Medulla oblongata (tissue), 1 donor: Measurements from ENCODE around the gene HMGCL.

Experiments
- DNase-seq: peaks from one replicate; pipeline ENCODE4 v3.0.0-alpha.2; 2015; ENCODE audit errors: extremely low spot score

The HMGCL gene

DNA sequence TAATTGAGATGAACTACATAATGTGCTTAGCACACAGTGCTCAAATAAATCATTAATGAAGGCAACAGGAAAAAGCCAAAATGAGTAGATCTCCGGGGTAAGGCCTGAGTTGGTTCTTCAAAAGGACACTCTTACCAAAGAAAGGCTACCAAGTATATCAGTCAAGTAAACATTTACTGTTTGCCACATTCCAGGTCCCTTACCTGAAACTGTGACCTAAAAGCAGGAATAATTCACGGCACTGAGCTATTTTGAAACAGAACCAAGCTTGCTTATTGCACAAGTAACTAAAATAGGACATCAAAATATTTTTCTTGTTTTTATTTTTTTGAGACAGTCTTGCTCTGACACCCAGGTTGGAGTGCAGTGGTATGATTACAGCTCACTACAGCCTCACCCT is 49.0 kb downstream of the HMGCL start:
- DNase-seq: no peak

DNA sequence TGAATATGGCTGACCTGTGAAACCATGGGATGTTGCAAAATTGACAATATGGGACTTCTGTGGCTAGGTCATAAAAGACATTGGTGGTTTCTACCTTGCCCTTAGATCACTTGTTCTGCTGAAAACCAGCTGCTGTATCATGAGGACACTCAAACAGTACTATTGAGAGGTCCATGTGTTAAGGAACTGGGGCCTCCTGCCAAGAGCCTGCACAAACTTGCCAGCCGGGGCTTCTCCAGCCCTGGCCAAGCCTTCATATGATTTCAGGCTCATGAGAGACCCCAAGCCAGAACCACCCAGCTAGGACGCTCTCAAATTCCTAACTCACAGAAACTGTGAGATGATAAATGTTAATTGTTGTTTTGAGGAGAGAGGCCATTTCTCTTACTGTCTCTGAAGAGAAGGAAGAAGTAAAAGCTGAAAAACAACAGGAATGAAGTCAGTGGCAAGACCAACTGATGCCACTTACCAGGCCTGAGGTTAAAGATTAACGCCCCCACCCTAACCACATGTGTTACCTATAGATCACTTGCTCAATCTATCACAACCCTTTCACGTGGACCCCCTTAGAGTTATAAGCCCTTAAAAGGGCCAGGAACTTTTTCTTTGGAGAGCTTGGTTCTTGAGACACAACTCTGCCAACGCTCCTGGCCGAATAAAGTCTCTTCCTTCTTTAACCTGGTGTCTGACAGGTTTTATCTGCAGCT is 50.9 kb downstream of the HMGCL start:
- no peak for DNase-seq

DNA sequence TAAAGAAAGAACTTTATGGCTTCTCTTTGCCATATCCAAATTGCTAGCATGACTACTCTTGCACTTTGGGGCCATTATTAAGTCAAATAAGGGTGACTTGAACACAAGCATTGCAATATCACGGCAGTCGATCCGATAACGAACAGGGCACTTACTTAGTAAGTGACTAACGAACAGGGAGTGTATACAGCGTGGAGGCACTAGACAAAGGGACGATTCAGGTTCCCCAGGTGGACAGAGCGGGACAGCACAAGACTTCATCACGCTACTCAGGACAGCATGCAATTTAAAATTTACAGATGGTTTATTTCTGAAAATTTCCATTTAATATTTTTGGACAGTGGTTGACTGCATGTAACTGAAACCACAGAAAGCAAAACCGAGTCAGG is 52.4 kb downstream of the HMGCL start:
- no peak for DNase-seq

DNA sequence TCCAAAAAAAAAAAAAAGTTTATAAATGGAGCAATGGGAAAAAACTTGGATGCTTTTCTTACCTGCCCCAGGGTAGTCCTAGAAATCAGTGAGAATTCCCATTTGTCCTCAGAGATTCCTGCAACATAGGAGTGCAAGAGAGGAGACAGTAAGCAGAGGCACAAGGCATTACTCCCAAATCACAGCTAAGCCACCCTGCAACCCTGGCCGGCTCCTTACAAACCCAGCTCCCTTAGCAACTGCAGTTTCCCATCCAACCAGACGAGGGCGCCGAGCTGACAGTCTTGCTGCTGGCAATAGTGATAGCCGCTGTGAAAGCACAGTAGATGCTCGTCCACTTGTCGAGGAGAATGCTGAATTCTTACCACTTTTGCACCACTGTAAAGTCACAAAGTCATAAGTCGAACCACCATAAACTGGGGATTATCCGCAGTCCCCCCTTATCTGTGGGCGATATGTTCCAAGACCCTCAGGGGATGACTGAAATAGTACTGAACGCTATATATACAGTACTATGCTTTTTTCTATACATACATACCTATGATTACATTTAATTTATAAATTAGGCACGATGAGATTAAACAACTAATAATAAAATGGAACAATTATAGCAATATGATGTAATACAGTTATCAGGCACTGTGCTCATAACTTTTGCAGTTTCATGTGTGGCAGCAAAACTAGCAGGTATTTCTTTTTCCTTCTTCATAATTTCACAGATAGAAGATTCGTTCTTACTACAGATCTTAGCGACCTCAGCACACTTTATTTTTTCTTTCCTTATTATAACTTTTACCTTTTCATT is 53.0 kb downstream of the HMGCL start:
- DNase-seq: peak; percentile 90

DNA sequence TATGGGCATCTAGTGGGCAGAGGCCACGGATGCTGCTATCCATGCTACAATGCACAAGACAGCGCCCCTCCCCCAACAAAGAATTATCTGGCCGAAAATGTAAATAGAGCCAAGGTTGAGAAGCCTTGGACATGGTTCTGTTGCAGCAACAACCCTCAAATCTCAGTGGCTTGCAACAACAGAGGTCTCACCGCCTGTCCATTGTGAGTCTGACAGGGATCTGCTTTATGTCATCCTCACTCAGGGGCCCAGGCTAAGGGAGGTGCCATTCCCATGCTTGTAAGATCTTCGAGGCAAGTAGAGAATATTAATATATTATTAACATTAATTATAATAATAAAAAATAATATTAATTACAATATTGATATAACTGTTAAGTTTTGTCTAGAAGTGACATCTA is 56.5 kb downstream of the HMGCL start:
- DNase-seq: no peak

DNA sequence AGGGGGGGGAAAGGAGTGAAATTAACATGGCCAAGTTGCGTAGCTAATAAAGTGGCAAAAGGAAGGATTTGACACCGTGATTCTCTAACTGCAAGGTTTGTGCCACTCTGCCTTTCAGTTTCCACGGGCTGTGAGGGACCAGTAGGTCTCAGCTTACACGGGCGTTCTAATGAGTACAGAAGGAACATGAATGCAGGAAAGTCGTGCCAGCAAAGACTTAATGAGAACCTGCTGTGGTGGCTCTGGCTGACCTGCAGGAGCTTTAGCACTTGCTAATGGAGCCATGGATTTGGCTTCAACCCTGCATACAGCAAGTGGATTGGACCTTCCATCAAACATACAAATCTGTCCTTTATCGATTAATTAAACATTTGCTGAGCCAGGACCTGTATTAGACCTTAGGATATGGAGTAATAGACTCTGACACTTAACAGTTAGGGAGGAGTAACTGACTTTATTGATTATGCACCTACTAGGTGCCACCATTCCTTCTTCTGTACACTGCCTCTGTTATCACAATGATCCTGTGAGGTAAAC is 62.1 kb downstream of the HMGCL start:
- DNase-seq: no peak

DNA sequence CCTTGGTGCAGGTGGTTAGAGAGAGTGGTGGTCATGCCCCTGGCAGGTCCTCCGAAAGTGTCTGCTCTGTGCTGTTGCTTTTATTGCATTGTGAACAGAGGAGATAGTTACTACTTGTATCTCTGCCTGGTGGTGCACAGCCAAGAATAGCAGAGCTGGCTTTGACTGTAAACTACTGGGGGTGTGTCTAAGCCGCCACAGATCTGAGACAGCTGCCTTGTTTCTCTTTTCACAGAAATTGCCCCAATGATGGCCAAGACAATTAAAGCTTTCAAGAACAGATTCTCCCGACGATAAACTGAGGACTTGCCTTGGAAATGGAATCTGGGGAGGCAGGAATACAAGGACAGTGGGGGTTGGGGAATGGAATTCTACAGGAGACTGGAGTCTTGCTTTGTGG is 66.0 kb downstream of the HMGCL start:
- peak; percentile 81 for DNase-seq

DNA sequence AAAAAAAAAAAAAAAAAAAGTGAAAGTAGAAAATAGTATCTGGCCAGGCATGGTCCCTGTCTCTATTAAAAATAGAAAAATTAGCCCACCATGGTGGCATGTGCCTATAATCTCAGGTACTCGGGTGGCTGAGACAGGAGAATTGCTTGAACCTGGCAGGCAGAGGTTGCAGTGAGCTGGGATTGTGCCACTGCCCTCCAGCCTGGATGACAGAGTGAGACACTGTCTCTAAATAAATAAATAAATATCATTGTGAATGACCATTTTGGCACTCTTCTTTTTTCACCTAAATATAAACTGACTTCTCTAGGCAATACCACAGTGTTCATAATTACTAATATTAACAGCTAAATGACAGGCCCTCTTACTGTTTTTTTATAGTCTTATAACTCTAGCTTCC is 67.4 kb downstream of the HMGCL start:
- no peak for DNase-seq

DNA sequence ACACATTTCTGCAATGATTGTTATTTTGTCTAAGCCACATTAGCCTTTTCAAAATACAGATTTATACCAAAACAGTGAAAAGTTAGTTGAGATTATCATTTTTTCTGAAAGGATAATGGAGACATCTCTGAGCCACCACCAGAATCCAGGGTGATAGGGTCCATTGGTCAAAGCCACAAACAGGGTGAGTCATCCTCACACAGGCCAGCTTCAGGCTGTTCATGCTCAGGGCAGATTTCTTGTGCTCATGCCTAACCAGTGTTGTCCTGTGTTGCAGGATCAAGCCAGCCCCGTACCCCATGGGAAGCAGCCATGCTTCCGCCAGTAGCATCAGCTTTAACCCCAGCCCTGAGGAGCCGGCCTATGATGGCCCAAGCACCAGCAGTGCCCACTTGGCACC is 68.6 kb downstream of the HMGCL start:
- no peak for DNase-seq

DNA sequence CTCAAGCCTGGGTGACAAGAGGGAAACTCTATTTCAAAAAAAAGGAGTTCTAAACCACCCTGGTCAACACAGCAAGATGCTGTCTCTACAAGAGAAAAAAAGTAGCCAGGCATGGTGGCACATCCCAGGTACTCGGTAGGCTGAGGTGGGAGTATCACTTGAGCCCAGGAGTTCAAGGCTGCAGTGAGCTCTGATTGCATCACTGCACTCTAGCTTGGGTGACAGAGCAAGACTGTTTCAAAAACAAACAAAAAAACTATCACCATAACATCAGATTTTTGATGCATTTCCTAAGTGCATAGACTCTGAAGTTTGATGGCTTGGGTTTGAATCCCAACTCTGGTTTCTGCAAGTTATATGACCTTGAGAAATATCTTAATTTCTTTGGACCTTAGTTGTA is 72.3 kb downstream of the HMGCL start:
- no peak for DNase-seq
